ENCODE data around the gene ZACN. TPM values are rescaled to one million over a fixed set of nuclear protein-coding genes. Genes with fewer than 3 reads are reported as not detected.

Gene ZACN
- total and polyA plus RNA-seq, 2 donors (not counting 3 experiments of a cell fraction or from before 2014, with no cell fraction given), result 0.18 TPM; not detected in 1

- Histone ChIP-seq H3K4me2 (ENCODE audit: insufficient read depth, low read length) (no peak overlapping the region), H3K4me3 (replicated peaks in 1 of 3; ENCODE audit: insufficient read depth in 1 of 3, low read depth in 1 of 3, low read length in 3 of 3) (no peak overlapping the region), H4K20me1 (replicated peaks; ENCODE audit: control insufficient read depth, extremely low read depth, insufficient read depth, low read length) (no peaks in the 10 kb centered on the region), H3K9ac (replicated peaks; ENCODE audit: extremely low read depth, insufficient read depth, low read length) (no peak overlapping the region), H3K36me3 (ENCODE audit: control insufficient read depth in 2 of 2, extremely low read depth in 1 of 2, insufficient read depth in 2 of 2, low read length in 2 of 2) (peaks cover 4 to 75% of the 10 kb centered on the region in 2 experiments), H3K79me2 (ENCODE audit: control insufficient read depth, insufficient read depth, low read length) (no peaks in the 10 kb centered on the region), H3K4me1 (ENCODE audit: control insufficient read depth, extremely low read depth, insufficient read depth, low read length) (no peaks in the 10 kb centered on the region), H3K9me3 (replicated peaks; ENCODE audit: control insufficient read depth, insufficient read depth, low read length) (no peaks in the 10 kb centered on the region), H3K27me3 (ENCODE audit: control insufficient read depth in 2 of 2, insufficient read depth in 2 of 2, low read length in 2 of 2) (no peaks in the 10 kb centered on the region), H3K27ac (ENCODE audit: insufficient read depth, low read depth, low read length) (no peak overlapping the region), H2AFZ (ENCODE audit: low read depth, low read length) (no peak overlapping the region), H3K9me1 (replicated peaks; ENCODE audit: control insufficient read depth, extremely low read depth, insufficient read depth, low read length) (no peaks in the 10 kb centered on the region)
- BruUV-seq (replicated peaks), result no TSS peak
- intact Hi-C loops (cut with micrococcal nuclease), result no loop called here
- dilution Hi-C loops (cut with MboI; ENCODE audit: extremely low pct_ligation_motif_present, low sequenced_read_pairs), result no loop called here
- DNase-seq (ENCODE audit: low read depth, low spot score) (no peak), FAIRE-seq (no peak)
- ChIA-PET CTCF (interaction anchor here (0.7 kb wide), 1 partner anchor 8 kb away, joined by 4 read pairs; no protein-coding TSS in a partner anchor), POLR2A (no interaction called here)
- TF ChIP-seq FOS (IDR thresholded peaks at IDR 0.05; ENCODE audit: borderline replicate concordance, insufficient read depth, low read length) (no peak), MYC (IDR thresholded peaks at IDR 0.05; ENCODE audit: low read depth, low read length) (no peak), GATA2 (IDR thresholded peaks at IDR 0.05; ENCODE audit: insufficient read depth, insufficient read length, low read depth, low read length) (no peak), EZH2 (IDR thresholded peaks at IDR 0.05; ENCODE audit: borderline replicate concordance, low read depth, low read length, severe bottlenecking) (no peak), JUN (IDR thresholded peaks at IDR 0.05; ENCODE audit: borderline replicate concordance, insufficient read depth, insufficient read length, low read depth) (no peak), POLR2AphosphoS5 (IDR thresholded peaks at IDR 0.05; ENCODE audit: insufficient read depth, low read depth, low read length) (no peak), POLR2A (IDR thresholded peaks at IDR 0.05; ENCODE audit: low read depth, low read length) (no peak), MAX (IDR thresholded peaks at IDR 0.05; ENCODE audit: insufficient read depth, insufficient read length) (no peak)
- TF ChIP-seq, protein P1, sequence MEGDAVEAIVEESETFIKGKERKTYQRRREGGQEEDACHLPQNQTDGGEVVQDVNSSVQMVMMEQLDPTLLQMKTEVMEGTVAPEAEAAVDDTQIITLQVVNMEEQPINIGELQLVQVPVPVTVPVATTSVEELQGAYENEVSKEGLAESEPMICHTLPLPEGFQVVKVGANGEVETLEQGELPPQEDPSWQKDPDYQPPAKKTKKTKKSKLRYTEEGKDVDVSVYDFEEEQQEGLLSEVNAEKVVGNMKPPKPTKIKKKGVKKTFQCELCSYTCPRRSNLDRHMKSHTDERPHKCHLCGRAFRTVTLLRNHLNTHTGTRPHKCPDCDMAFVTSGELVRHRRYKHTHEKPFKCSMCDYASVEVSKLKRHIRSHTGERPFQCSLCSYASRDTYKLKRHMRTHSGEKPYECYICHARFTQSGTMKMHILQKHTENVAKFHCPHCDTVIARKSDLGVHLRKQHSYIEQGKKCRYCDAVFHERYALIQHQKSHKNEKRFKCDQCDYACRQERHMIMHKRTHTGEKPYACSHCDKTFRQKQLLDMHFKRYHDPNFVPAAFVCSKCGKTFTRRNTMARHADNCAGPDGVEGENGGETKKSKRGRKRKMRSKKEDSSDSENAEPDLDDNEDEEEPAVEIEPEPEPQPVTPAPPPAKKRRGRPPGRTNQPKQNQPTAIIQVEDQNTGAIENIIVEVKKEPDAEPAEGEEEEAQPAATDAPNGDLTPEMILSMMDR (IDR thresholded peaks at IDR 0.05; ENCODE audit: extremely low read depth in 1 of 2, insufficient read depth in 1 of 2, low read depth in 1 of 2, low read length in 2 of 2), result no peak
These were observed 6.9 kb downstream of the ZACN start for GRCh38 chr17:76085731-76086366.

All from endothelial cell of umbilical vein (primary cell).